Testis (tissue), 2 donors: ENCODE data around the gene KRT34.

Experiments
- CTCF ChIP-seq, 3 experiments: fragments of 450-650 bp in 2 of 3; fragments of 200-600 bp in 1 of 3; sonication (generic) in 1 of 3; IDR thresholded peaks; one replicate each; pipeline ENCODE4 v1.5.1; 2016 to 2019; ENCODE audit warnings: antibody characterized with exemption in 3 of 3, mild to moderate bottlenecking in 2 of 3, moderate library complexity in 1 of 3
- POLR2A ChIP-seq: fragments of 450-650 bp; IDR thresholded peaks from one replicate; pipeline ENCODE4 v1.6.1; 2017; ENCODE audit warnings: antibody characterized with exemption, mild to moderate bottlenecking, moderate library complexity

GRCh38 chr17:41363881-41364280, 18.2 kb downstream of the KRT34 start:
- TF ChIP-seq CTCF (IDR thresholded peaks at IDR 0.05) (no peak), POLR2A (no peak)
